LNCAP (cell line): Measurements from ENCODE around the gene KLF12.

ENCODE experiments used
- TF ChIP-seq, protein P1 (sequence below): fragments of 450-650 bp; IDR thresholded peaks from 2 replicates; pipeline ENCODE4 v1.5.1; 2017; ENCODE audit warnings: mild to moderate bottlenecking

The KLF12 gene

DNA sequence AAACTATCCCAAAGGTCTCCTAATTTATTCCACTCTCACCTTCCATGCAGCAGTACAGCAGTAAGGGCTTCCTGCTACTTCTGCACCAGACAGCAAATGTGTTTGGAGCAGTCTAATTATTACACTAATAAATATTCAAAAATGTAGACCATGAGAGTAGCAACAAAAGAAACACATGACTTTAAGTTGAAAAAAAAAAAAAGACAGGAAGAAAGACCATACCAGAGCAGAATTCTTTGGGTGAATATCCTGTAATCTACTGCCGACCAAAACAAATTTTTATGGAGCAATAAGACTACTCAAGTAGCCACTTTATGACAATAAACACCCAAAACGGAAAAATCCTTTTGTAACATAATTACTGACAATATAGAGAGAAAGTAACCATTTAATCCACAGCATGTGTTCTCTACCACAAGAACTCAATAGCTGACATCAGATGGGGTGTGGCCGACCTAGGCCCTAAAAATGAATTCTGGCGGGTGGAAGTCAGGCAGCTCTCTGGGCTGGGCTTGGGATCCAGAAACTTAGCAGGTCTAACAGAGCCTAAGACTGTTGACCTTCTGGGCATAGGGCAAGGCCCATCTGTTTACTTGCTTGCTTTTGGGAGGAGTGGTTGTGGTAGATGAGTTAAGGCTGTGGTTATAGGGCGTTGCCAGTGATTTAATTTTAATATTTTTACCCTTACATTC is 4.6 kb downstream of the KLF12 start:
- TF ChIP-seq, protein P1, sequence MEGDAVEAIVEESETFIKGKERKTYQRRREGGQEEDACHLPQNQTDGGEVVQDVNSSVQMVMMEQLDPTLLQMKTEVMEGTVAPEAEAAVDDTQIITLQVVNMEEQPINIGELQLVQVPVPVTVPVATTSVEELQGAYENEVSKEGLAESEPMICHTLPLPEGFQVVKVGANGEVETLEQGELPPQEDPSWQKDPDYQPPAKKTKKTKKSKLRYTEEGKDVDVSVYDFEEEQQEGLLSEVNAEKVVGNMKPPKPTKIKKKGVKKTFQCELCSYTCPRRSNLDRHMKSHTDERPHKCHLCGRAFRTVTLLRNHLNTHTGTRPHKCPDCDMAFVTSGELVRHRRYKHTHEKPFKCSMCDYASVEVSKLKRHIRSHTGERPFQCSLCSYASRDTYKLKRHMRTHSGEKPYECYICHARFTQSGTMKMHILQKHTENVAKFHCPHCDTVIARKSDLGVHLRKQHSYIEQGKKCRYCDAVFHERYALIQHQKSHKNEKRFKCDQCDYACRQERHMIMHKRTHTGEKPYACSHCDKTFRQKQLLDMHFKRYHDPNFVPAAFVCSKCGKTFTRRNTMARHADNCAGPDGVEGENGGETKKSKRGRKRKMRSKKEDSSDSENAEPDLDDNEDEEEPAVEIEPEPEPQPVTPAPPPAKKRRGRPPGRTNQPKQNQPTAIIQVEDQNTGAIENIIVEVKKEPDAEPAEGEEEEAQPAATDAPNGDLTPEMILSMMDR, result no peak

DNA sequence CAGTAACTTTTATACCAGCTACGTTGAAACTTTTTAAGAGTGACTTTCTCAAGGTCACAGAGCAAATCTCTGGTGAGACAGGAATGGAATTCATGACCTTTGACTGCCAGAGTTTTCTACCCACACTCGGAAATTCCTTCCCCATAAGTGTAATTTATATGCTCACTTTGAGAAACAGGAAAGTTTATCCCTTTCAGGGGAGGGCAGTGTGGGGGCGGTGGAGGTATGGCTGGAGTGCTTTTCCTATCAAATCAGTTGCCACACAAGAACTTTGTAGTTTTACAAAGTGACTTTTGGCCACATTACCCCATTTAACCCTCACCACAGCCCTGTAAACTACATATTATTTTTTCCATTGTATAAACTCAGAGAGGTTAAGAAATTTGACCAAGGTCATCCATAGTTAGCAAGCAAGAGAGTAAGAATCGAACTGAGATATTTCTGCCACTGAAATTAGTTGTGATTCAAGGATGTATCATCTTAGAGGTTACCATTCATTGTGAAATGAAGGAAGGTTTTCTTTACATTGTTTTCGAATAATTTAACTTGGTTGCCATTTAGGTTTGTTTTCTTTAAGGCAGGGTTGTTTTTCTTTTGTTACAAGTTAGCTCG is 5.9 kb downstream of the KLF12 start:
- TF ChIP-seq, protein P1, result no peak

DNA sequence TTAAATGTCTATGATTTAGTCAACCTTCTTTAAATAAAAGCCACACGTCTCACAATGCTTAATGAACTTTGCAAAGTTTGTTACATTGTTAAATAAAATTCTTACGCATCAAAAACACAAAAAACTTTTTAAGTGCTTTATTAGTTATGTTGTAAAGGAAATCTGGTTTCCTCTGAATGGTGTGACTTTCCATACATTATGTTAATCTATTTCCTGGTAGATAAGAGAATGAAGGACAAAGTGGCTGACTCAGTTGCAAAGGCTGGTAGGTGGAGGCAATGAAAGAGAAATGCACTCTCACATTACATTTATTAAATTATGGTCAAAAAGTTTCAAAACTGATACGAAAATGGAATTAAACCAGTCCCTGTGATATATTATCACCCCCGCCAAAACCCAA is 15.9 kb downstream of the KLF12 start:
- TF ChIP-seq, protein P1, result no peak

DNA sequence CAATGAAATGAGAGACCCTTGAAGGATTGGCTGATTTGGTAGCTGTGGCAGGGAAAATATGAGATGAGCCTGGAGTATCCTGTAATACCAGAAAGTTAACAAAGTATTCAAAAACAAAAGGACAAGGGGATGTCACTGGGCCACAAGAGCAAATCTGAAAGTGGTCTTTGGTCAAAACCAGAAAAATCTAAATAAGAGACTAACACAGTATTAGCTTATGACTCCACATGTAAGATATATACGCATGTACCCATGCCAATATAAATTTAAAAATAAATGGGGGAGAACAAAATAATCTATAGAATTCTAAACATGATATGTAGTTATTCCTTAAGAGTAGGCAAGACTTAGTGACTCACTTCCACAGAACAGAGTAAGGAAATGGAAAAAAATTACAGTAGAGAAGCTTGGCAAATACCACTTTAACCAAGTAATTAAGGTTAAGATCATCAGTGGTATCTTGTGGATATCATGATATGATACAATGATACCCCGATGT is 16.9 kb downstream of the KLF12 start:
- TF ChIP-seq, protein P1, result no peak

DNA sequence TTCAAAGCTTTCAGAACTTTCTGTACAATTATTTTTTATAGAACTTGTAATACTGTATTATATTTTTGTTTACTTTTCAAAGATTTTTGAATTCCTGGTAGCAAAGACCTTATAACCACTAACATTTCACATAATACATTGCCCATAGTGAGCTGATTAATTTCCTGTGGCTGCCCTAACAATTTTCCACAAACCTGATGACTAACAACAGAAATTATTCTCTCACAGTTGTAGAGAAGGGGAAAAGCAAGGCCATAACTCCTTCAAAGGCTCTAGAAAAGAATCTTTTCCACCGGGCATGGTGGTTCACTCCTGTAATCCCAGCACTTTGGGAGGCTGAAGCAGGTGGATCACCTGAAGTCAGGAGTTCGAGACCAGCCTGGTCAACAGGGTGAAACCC is 19.1 kb downstream of the KLF12 start:
- TF ChIP-seq, protein P1, result no peak

DNA sequence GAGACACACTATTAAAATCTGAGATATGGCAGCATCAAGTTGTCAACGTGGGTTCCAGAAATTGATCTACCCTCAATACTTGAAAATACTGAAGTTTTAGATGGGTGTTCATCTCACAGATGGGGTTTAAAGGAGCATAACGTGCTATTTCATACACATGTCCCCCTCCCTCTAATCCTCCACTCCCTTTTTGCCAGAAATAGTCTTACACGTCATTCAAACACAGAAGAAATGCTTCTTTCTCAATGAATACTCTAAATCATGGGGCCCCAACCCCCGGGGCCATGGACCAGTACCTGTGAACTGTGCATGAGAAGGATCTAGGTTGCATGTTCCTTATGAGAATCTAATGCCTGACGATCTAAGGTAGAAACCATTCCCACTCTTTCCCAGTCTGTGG is 19.6 kb downstream of the KLF12 start:
- TF ChIP-seq, protein P1, result no peak

DNA sequence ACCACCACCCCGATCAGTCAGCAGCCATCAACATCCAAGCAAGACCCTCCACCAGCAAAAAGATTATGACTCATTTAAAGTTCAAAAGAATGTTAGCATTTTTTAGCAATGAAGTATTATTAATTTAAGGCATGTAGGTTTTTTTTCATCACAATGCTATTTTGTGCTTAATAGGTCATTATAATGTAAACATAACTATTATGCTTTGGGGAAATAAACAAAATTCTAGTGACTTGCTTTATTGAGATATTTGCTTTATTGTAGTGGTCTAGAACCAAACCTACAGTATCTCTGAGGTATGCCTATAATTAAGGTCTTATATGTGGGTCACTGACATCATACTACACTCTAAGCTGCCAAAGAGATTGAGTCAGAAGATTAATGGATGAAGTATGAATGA is 20.0 kb downstream of the KLF12 start:
- TF ChIP-seq, protein P1, result no peak
